VCaP (cell line): ENCODE results near the gene ARHGAP18.

Experiments
- H3K27ac ChIP-seq: fragments of 450-650 bp; 2 replicates; pipeline ENCODE4 v1.5.1; 2017
- TF ChIP-seq, protein P1 (sequence below): fragments of 450-650 bp; conservative IDR thresholded peaks from 2 replicates; pipeline ENCODE4 v1.5.1; 2017; ENCODE audit warnings: mild to moderate bottlenecking, moderate library complexity

Gene ARHGAP18

GRCh38 chr6:129667034-129667433 is 42.9 kb downstream of the ARHGAP18 start:
- H3K27ac ChIP-seq: peak overlapping the region; percentile 55

GRCh38 chr6:129665555-129665954 is 44.4 kb downstream of the ARHGAP18 start:
- TF ChIP-seq, protein P1, sequence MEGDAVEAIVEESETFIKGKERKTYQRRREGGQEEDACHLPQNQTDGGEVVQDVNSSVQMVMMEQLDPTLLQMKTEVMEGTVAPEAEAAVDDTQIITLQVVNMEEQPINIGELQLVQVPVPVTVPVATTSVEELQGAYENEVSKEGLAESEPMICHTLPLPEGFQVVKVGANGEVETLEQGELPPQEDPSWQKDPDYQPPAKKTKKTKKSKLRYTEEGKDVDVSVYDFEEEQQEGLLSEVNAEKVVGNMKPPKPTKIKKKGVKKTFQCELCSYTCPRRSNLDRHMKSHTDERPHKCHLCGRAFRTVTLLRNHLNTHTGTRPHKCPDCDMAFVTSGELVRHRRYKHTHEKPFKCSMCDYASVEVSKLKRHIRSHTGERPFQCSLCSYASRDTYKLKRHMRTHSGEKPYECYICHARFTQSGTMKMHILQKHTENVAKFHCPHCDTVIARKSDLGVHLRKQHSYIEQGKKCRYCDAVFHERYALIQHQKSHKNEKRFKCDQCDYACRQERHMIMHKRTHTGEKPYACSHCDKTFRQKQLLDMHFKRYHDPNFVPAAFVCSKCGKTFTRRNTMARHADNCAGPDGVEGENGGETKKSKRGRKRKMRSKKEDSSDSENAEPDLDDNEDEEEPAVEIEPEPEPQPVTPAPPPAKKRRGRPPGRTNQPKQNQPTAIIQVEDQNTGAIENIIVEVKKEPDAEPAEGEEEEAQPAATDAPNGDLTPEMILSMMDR: no peak
- H3K27ac ChIP-seq: no peak overlapping the region

More at GRCh38 chr6:129667034-129667433, 42.9 kb downstream of the ARHGAP18 start:
- TF ChIP-seq, protein P1: 0 out of 2 replicates have a peak, but pooled peaks have one; percentile 16

- no peak overlapping the region for H3K27ac ChIP-seq
- TF ChIP-seq, protein P1: no peak
Measured at GRCh38 chr6:129663531-129663930, 46.4 kb downstream of the ARHGAP18 start.

DNA sequence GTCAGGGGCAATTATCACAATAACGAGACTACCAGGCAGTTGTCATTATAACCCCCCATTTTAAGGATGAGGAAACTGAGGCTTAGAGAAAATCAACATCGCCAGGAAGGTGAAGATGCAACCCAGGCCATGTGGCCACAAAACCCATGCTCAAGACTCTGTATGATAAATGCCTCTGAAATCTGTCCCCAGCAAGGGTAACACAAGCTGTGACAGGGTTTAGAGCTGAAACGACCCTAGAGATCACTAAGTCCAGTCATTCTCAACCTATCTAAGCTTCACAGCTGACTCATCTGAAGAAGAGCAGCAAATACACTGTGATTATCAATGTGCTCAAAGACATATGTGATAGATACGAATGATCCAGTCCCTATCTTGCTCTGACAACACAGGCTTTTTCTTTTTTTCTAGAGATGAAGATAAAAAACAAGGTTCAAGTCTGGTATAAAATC is 47.0 kb downstream of the ARHGAP18 start:
- TF ChIP-seq, protein P1: no peak
- H3K27ac ChIP-seq: no peak overlapping the region

- TF ChIP-seq, protein P1: no peak
- no peak overlapping the region for H3K27ac ChIP-seq
Measured at GRCh38 chr6:129662406-129662766, 47.6 kb downstream of the ARHGAP18 start.

DNA sequence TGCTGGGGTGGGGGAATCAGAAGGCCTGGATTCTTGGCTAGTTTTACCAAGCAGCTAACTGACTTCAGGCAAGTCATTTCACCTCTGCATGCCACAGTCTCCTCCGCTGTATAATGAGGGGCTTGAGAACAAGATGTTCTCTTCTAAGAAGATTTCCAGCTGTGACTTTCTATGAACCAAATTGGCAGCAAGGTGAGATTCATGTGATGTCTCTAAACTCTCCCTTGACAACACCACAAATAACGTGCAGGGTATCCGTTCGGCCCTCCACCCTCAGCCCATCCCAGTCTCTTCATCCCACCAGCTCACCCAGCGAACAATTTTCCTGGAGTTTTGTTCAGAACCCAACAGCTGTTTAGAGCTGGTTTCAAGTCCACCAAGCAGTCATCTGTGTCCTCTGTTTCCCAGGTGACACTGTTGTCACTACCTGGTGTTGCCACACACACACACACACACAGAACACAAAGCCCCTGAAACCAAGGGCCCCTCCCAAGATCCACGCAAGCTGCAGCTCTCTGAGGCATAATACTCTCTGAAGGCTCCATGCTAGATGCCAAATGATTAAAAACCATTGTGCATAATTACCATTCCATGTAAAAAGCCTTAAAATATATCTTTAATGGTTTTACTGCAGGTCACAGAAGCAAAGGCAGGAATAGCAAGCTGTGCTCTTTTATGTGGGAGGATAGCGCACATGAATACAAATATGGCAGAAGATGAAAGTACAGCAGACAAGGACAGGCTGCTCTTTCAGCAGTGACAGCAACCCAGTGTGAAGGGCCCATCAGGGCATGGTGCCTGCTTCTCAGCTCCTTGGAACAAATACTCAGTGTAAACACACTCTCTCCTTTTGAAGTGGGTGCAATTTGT is 48.2 kb downstream of the ARHGAP18 start:
- no peak overlapping the region for H3K27ac ChIP-seq

DNA sequence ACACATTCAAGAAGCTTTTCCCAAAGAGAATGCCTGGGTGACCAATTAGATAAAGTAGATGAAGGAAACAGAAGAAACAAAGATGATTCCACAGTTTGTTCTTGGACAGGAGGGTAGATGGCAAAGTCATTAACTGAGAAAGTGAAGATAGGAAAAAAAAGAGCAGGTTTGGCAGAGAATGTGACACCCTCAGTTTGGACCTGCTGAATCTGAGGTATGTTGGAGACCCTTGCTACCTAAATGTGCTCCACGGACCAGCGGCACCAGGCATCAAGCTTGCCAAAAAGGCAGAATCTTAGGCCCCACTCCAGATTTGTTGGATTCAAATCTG is 49.7 kb downstream of the ARHGAP18 start:
- TF ChIP-seq, protein P1: no peak
- H3K27ac ChIP-seq: no peak overlapping the region

More for the DNA sequence above, 48.2 kb downstream of the ARHGAP18 start:
- TF ChIP-seq, protein P1: no peak
